Karpas-422 (cell line): ENCODE results near the gene SCARF1. TPM values are rescaled to one million over a fixed set of nuclear protein-coding genes. Genes with fewer than 3 reads are reported as not detected.

Experiments used
- DNase-seq: peaks from one replicate; pipeline ENCODE4 v3.0.0-alpha.2; 2015
- H2AFZ ChIP-seq: fragments of 200-600 bp; sonication (generic); 2 replicates; pipeline ENCODE4 v1.6.1; 2014; ENCODE audit warnings: antibody characterized with exemption, low read length, mixed read lengths
- H3K27ac ChIP-seq: fragments of 200-600 bp; sonication (generic); 2 replicates; pipeline ENCODE4 v1.5.1; 2014; ENCODE audit warnings: mild to moderate bottlenecking, low read length, moderate library complexity
- H3K27me3 ChIP-seq: fragments of 200-600 bp; sonication (generic); 2 replicates; pipeline ENCODE4 v1.6.1; 2014; ENCODE audit warnings: low read length, mixed read lengths
- H3K36me3 ChIP-seq: fragments of 200-600 bp; sonication (generic); 2 replicates; pipeline ENCODE4 v1.6.1; 2014; ENCODE audit warnings: low read length, mixed read lengths; ENCODE audit not compliant: insufficient read depth
- H3K4me1 ChIP-seq: fragments of 200-600 bp; sonication (generic); 2 replicates; pipeline ENCODE4 v1.6.1; 2014; ENCODE audit warnings: mild to moderate bottlenecking, low read length, mixed read lengths
- H3K4me2 ChIP-seq: fragments of 200-600 bp; sonication (generic); 2 replicates; pipeline ENCODE4 v1.6.1; 2014; ENCODE audit warnings: low read length, low read depth, mild to moderate bottlenecking; ENCODE audit not compliant: poor library complexity, severe bottlenecking
- H3K4me3 ChIP-seq: fragments of 200-600 bp; sonication (generic); 2 replicates; pipeline ENCODE4 v1.5.1; 2014; ENCODE audit warnings: mild to moderate bottlenecking, antibody characterized with exemption, low read length, mixed read lengths
- H3K79me2 ChIP-seq: fragments of 200-600 bp; sonication (generic); 2 replicates; pipeline ENCODE4 v1.6.1; 2014; ENCODE audit warnings: mild to moderate bottlenecking, low read length, mixed read lengths
- H3K9ac ChIP-seq: fragments of 200-600 bp; sonication (generic); 2 replicates; pipeline ENCODE4 v1.6.0; 2014; ENCODE audit warnings: low read length
- H3K9me2 ChIP-seq: fragments of 200-600 bp; sonication (generic), shearing (Covaris generic); replicated peaks from 2 replicates; pipeline ENCODE4 v1.6.0; 2014; ENCODE audit warnings: mild to moderate bottlenecking, low read length, moderate library complexity; ENCODE audit not compliant: insufficient read depth
- H3K9me3 ChIP-seq: fragments of 300-700, 200-600 bp; sonication (generic); 2 replicates; pipeline ENCODE4 v1.6.1; 2014; ENCODE audit warnings: low read length, mixed read lengths
- H4K20me1 ChIP-seq: fragments of 200-600 bp; sonication (generic); 2 replicates; pipeline ENCODE4 v1.6.1; 2014; ENCODE audit warnings: mild to moderate bottlenecking, antibody characterized with exemption, low read length, low read depth; ENCODE audit not compliant: insufficient read depth
- total RNA-seq: library from RNA; depleted of rRNA; stranded (reverse); fragments of >200 nt; shearing (Covaris generic); gene quantifications from 2 replicates; pipeline ENCODE4 v1.2.3, GENCODE V29; 2014; ENCODE audit warnings: low replicate concordance

Gene SCARF1
- total RNA-seq, 1 experiment from 2014 or later = not detected

GRCh38 chr17:1606352-1606985, 39.1 kb downstream of the SCARF1 start:
- no peak overlapping the region for H3K9ac ChIP-seq
- no peak overlapping the region for H2AFZ ChIP-seq
- peaks cover 9% of the 10 kb centered on the region for H3K4me1 ChIP-seq
- no peaks in the 10 kb centered on the region for H4K20me1 ChIP-seq
- H3K79me2 ChIP-seq = no peaks in the 10 kb centered on the region
- H3K9me2 ChIP-seq = no peaks in the 10 kb centered on the region
- no peak for DNase-seq
- H3K36me3 ChIP-seq = peaks cover 4% of the 10 kb centered on the region
- H3K4me2 ChIP-seq = no peak overlapping the region
- no peak overlapping the region for H3K4me3 ChIP-seq
- no peak overlapping the region for H3K27ac ChIP-seq
- no peaks in the 10 kb centered on the region for H3K27me3 ChIP-seq
- H3K9me3 ChIP-seq = peaks cover 3% of the 10 kb centered on the region; the same call in 1 of the 2 replicates

GRCh38 chr17:1605681-1606351, 39.7 kb downstream of the SCARF1 start:
- H3K36me3 ChIP-seq = peaks cover 4% of the 10 kb centered on the region
- no peak overlapping the region for H3K4me2 ChIP-seq
- peaks cover 3% of the 10 kb centered on the region; the same call in 1 of the 2 replicates for H3K9me3 ChIP-seq
- H3K9me2 ChIP-seq = no peaks in the 10 kb centered on the region
- H3K9ac ChIP-seq = no peak overlapping the region
- H2AFZ ChIP-seq = no peak overlapping the region
- DNase-seq = no peak
- no peaks in the 10 kb centered on the region for H3K79me2 ChIP-seq
- no peak overlapping the region for H3K27ac ChIP-seq
- H3K27me3 ChIP-seq = no peaks in the 10 kb centered on the region
- no peaks in the 10 kb centered on the region for H4K20me1 ChIP-seq
- no peak overlapping the region for H3K4me3 ChIP-seq
- peaks cover 9% of the 10 kb centered on the region for H3K4me1 ChIP-seq

GRCh38 chr17:1604831-1605528, 40.6 kb downstream of the SCARF1 start:
- Histone ChIP-seq H3K27me3 (no peaks in the 10 kb centered on the region), H3K9me3 (peaks cover 3% of the 10 kb centered on the region; the same call in 1 of the 2 replicates), H3K79me2 (no peaks in the 10 kb centered on the region), H3K4me3 (no peak overlapping the region), H3K4me2 (no peak overlapping the region), H3K4me1 (peaks cover 9% of the 10 kb centered on the region), H3K9ac (no peak overlapping the region), H4K20me1 (no peaks in the 10 kb centered on the region), H3K27ac (no peak overlapping the region), H2AFZ (no peak overlapping the region), H3K9me2 (no peaks in the 10 kb centered on the region), H3K36me3 (peaks cover 4% of the 10 kb centered on the region)
- DNase-seq = no peak

- Histone ChIP-seq H3K9ac (no peak overlapping the region), H3K4me2 (no peak overlapping the region), H3K9me2 (no peaks in the 10 kb centered on the region), H2AFZ (no peak overlapping the region), H3K27ac (no peak overlapping the region), H3K27me3 (no peaks in the 10 kb centered on the region), H3K9me3 (peaks cover 3% of the 10 kb centered on the region; the same call in 1 of the 2 replicates), H4K20me1 (no peaks in the 10 kb centered on the region), H3K36me3 (peaks cover 4% of the 10 kb centered on the region), H3K79me2 (no peaks in the 10 kb centered on the region), H3K4me1 (no peaks in the 10 kb centered on the region), H3K4me3 (no peak overlapping the region)
- DNase-seq = no peak
Measured at GRCh38 chr17:1601571-1601970, 44.0 kb downstream of the SCARF1 start.

- Histone ChIP-seq H3K9me3 (peaks cover 3% of the 10 kb centered on the region; the same call in 1 of the 2 replicates), H3K79me2 (no peaks in the 10 kb centered on the region), H2AFZ (no peak overlapping the region), H3K4me3 (no peak overlapping the region), H3K9ac (no peak overlapping the region), H3K36me3 (peaks cover 4% of the 10 kb centered on the region), H3K27me3 (no peaks in the 10 kb centered on the region), H3K27ac (no peak overlapping the region), H3K4me1 (peaks cover 9% of the 10 kb centered on the region), H4K20me1 (no peaks in the 10 kb centered on the region), H3K9me2 (no peaks in the 10 kb centered on the region), H3K4me2 (no peak overlapping the region)
- no peak for DNase-seq
Measured at GRCh38 chr17:1598399-1599095, 47.0 kb downstream of the SCARF1 start.

GRCh38 chr17:1597861-1598342, 47.6 kb downstream of the SCARF1 start:
- Histone ChIP-seq H3K4me3 (no peak overlapping the region), H3K27me3 (no peaks in the 10 kb centered on the region), H3K27ac (no peak overlapping the region), H3K4me1 (peaks cover 15% of the 10 kb centered on the region), H3K9me2 (no peaks in the 10 kb centered on the region), H3K36me3 (peaks cover 4% of the 10 kb centered on the region), H2AFZ (no peak overlapping the region), H3K9me3 (peaks cover 3% of the 10 kb centered on the region; the same call in 1 of the 2 replicates), H4K20me1 (no peaks in the 10 kb centered on the region), H3K79me2 (no peaks in the 10 kb centered on the region), H3K9ac (no peak overlapping the region), H3K4me2 (no peak overlapping the region)
- no peak for DNase-seq

- Histone ChIP-seq H3K79me2 (no peaks in the 10 kb centered on the region), H3K27ac (peak overlapping the region; percentile 96), H3K4me1 (peaks cover 23% of the 10 kb centered on the region), H2AFZ (peak overlapping the region; percentile 48; the same call in 1 of the 2 replicates), H4K20me1 (no peaks in the 10 kb centered on the region), H3K4me3 (peak overlapping the region; percentile 49; the same call in 1 of the 2 replicates), H3K4me2 (peak overlapping the region; percentile 72), H3K9ac (peak overlapping the region; percentile 60), H3K9me3 (no peaks in the 10 kb centered on the region), H3K9me2 (no peaks in the 10 kb centered on the region), H3K27me3 (no peaks in the 10 kb centered on the region), H3K36me3 (no peaks in the 10 kb centered on the region; the same call in 1 of the 2 replicates)
- no peak for DNase-seq
Measured at GRCh38 chr17:1593630-1593931, 52.0 kb downstream of the SCARF1 start.
